ENCODE measurements around the gene DOCK7. TPM values are rescaled to one million over a fixed set of nuclear protein-coding genes. Genes with fewer than 3 reads are reported as not detected.

The DOCK7 gene
- total and polyA plus RNA-seq, 2 of the 13 experiments (the other 11 are each of a cell fraction or from before 2014, with no cell fraction given): 45.7 to 67.2 TPM

- TF ChIP-seq TRIM22 (IDR thresholded peaks at IDR 0.05): no peak
- no peak for TF ChIP-seq SIX4 (CRISPR knock-in tag; IDR thresholded peaks at IDR 0.05)
- TF ChIP-seq, protein P1, sequence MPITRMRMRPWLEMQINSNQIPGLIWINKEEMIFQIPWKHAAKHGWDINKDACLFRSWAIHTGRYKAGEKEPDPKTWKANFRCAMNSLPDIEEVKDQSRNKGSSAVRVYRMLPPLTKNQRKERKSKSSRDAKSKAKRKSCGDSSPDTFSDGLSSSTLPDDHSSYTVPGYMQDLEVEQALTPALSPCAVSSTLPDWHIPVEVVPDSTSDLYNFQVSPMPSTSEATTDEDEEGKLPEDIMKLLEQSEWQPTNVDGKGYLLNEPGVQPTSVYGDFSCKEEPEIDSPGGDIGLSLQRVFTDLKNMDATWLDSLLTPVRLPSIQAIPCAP (CRISPR knock-in tag; IDR thresholded peaks at IDR 0.05; ENCODE audit: low read depth): no peak
Observed at GRCh38 chr1:62513013-62513412, 175.2 kb downstream of the DOCK7 start (continued).

GRCh38 chr1:62509028-62509427, 179.2 kb downstream of the DOCK7 start:
- no peak overlapping the region for H3K9ac ChIP-seq (ENCODE audit: insufficient read depth, low read depth, low read length)
- H3K27me3 ChIP-seq (ENCODE audit: control insufficient read depth in 1 of 2, insufficient read depth in 2 of 2, low read length in 2 of 2): no peaks in the 10 kb centered on the region
- H2AFZ ChIP-seq (ENCODE audit: low read length): no peak overlapping the region
- in situ Hi-C loops (cut with HindIII; ENCODE audit: extremely low pct_ligation_motif_present, low pct_unique_long_range_greater_than_20kb) (no loop called here), intact Hi-C loops (cut with micrococcal nuclease; ENCODE audit: unreplicated experiment) (no loop called here)
- POLR2A ChIA-PET: no interaction called here
- H3K27ac ChIP-seq (ENCODE audit: extremely low read length, insufficient read depth, low read length): peak overlapping the region; percentile 35
- no peak overlapping the region for H3K4me3 ChIP-seq (replicated peaks in 1 of 3; ENCODE audit: insufficient read depth in 1 of 3, low read depth in 2 of 3, low read length in 3 of 3)
- no peaks in the 10 kb centered on the region for H4K20me1 ChIP-seq (ENCODE audit: insufficient read depth, low read length)
- 80% methylated on average over 1 of the region's 1 CpG for WGBS (ENCODE audit: low lambda C conversion rate)
- H3K79me2 ChIP-seq (ENCODE audit: insufficient read depth, low read length): no peaks in the 10 kb centered on the region
- no peak for ATAC-seq
- H3K9me3 ChIP-seq (ENCODE audit: low read length): no peaks in the 10 kb centered on the region
- H3K4me2 ChIP-seq (ENCODE audit: low read depth, low read length): no peak overlapping the region
- H3K36me3 ChIP-seq (replicated peaks in 1 of 2; ENCODE audit: control insufficient read depth in 1 of 2, insufficient read depth in 2 of 2, low read length in 2 of 2): peaks cover 9 to 50% of the 10 kb centered on the region in 2 experiments; a peak in 4 of 5 replicates
- CTCF ChIA-PET (ENCODE audit: low intra/inter-chr PET ratio, low total read pairs): interaction anchor here (1.0 to 1.6 kb wide), 2 partner anchors 22 to 237 kb away, joined by 3 to 16 read pairs; no protein-coding TSS in a partner anchor
- no TSS peak for BruUV-seq (replicated peaks)
- peak; percentile 19 for DNase-seq (ENCODE audit: low spot score)
- no peak for FAIRE-seq
- H3K4me1 ChIP-seq (ENCODE audit: insufficient read depth, low read length): peaks cover 13% of the 10 kb centered on the region; the same call in 1 of the 2 replicates
- TF ChIP-seq ZNF550 (CRISPR knock-in tag; IDR thresholded peaks at IDR 0.05; ENCODE audit: borderline replicate concordance): no peak
- peak; percentile 67; the same call in 1 of the 2 replicates for TF ChIP-seq KDM1A (CRISPR knock-in tag; IDR thresholded peaks at IDR 0.05)
- peak; percentile 48; the same call in 1 of the 2 replicates for TF ChIP-seq ZMYM2 (CRISPR knock-in tag; IDR thresholded peaks at IDR 0.05)
- peak; percentile 51 for TF ChIP-seq HNF4A (CRISPR knock-in tag; IDR thresholded peaks at IDR 0.05)
- TF ChIP-seq FOSL1 (CRISPR knock-in tag; IDR thresholded peaks at IDR 0.05; ENCODE audit: borderline replicate concordance): peak; percentile 58; the same call in 1 of the 2 replicates
- TF ChIP-seq, protein P2, sequence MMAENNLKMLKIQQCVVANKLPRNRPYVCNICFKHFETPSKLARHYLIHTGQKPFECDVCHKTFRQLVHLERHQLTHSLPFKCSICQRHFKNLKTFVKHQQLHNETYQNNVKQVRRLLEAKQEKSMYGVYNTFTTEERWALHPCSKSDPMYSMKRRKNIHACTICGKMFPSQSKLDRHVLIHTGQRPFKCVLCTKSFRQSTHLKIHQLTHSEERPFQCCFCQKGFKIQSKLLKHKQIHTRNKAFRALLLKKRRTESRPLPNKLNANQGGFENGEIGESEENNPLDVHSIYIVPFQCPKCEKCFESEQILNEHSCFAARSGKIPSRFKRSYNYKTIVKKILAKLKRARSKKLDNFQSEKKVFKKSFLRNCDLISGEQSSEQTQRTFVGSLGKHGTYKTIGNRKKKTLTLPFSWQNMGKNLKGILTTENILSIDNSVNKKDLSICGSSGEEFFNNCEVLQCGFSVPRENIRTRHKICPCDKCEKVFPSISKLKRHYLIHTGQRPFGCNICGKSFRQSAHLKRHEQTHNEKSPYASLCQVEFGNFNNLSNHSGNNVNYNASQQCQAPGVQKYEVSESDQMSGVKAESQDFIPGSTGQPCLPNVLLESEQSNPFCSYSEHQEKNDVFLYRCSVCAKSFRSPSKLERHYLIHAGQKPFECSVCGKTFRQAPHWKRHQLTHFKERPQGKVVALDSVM (CRISPR knock-in tag; IDR thresholded peaks at IDR 0.05): peak; percentile 97
- TF ChIP-seq, protein P3, sequence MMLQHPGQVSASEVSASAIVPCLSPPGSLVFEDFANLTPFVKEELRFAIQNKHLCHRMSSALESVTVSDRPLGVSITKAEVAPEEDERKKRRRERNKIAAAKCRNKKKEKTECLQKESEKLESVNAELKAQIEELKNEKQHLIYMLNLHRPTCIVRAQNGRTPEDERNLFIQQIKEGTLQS (CRISPR knock-in tag; IDR thresholded peaks at IDR 0.05): peak; percentile 63; the same call in 1 of the 2 replicates
- no peak for TF ChIP-seq ZC3H13 (CRISPR knock-in tag; IDR thresholded peaks at IDR 0.05)
- TF ChIP-seq MBNL3 (CRISPR knock-in tag; conservative IDR thresholded peaks at IDR 0.05): no peak
- TF ChIP-seq SALL1 (CRISPR knock-in tag; IDR thresholded peaks at IDR 0.05): 0 out of 2 replicates have a peak, but pooled peaks have one; percentile 26
- peak; percentile 65; the same call in 1 of the 2 replicates for TF ChIP-seq ZMYM3 (CRISPR knock-in tag; IDR thresholded peaks at IDR 0.05)
- TF ChIP-seq EP300 (IDR thresholded peaks at IDR 0.05; ENCODE audit: low read depth in 2 of 2, low read length in 2 of 2): 0 out of 4 replicates have a peak, but pooled peaks of 1 of the 2 experiments have one; percentile 22
- TF ChIP-seq EP300 (CRISPR knock-in tag; IDR thresholded peaks at IDR 0.05; ENCODE audit: borderline replicate concordance): no peak
- TF ChIP-seq NR2F6 (IDR thresholded peaks at IDR 0.05): peak; percentile 52
- peak; percentile 55; the same call in 1 of the 2 replicates for TF ChIP-seq NR2F6 (CRISPR knock-in tag; IDR thresholded peaks at IDR 0.05)
- no peak for TF ChIP-seq HMGA1 (CRISPR knock-in tag; conservative IDR thresholded peaks at IDR 0.05)
- peak; percentile 90 for TF ChIP-seq FOSL2 (CRISPR knock-in tag; IDR thresholded peaks at IDR 0.05)
- TF ChIP-seq RARA (CRISPR knock-in tag; IDR thresholded peaks at IDR 0.05): peak; percentile 65
- TF ChIP-seq GATA4 (IDR thresholded peaks at IDR 0.05; ENCODE audit: borderline replicate concordance, low read depth): no peak

Data from HepG2 (cell line).